IMR-90 (cell line): Measurements from ENCODE around the gene SPHK1. TPM values are rescaled to one million over a fixed set of nuclear protein-coding genes. Genes with fewer than 3 reads are reported as not detected.

Experiments used
- ATAC-seq: fragments of 200-7000 bp; cut with Tn5 transposase; 2 replicates; pipeline ENCODE4 v1.9.1; 2020; ENCODE audit warnings: low read depth, mild to moderate bottlenecking, moderate library complexity
- BruUV-seq: library from RNA; stranded (reverse); fragments of 400-500 nt; replicated peaks from 2 replicates; lab custom pipeline; 2021; lab: Mats Ljungman, UMichigan
- CTCF ChIA-PET: fragments of 300-600 bp; formaldehyde crosslinking; extraction: SDS; loops from one replicate; lab custom pipeline; 2021; ENCODE audit warnings: antibody characterized with exemption; lab: Yijun Ruan, JAX
- POLR2A ChIA-PET: fragments of 300-600 bp; sonication (Branson Sonifier 250); formaldehyde crosslinking; loops from one replicate; lab custom pipeline; 2022; ENCODE audit warnings: antibody characterized with exemption; ENCODE audit not compliant: unreplicated experiment; lab: Charles Lee
- DNase-seq: peaks from one replicate; pipeline ENCODE4 v3.0.0; 2013
- H2AFZ ChIP-seq: replicated peaks from 2 replicates; pipeline ENCODE3; 2013; ENCODE audit warnings: low read length, mild to moderate bottlenecking; ENCODE audit not compliant: poor library complexity
- H2AK5ac ChIP-seq: 2 replicates; pipeline ENCODE4 v1.6.1; 2013; ENCODE audit warnings: low read depth, low read length, inconsistent platforms
- H2AK9ac ChIP-seq: replicated peaks from 2 replicates; pipeline ENCODE3; 2013; ENCODE audit warnings: mild to moderate bottlenecking, low read depth, low read length, moderate library complexity; ENCODE audit not compliant: poor library complexity
- H2BK120ac ChIP-seq: 2 replicates; pipeline ENCODE4 v1.6.1; 2013; ENCODE audit warnings: low read depth, low read length, inconsistent platforms
- H2BK15ac ChIP-seq: 3 replicates; pipeline ENCODE4 v1.6.1; 2013; ENCODE audit warnings: low read depth, low read length, inconsistent platforms
- H2BK20ac ChIP-seq: 2 replicates; pipeline ENCODE4 v1.6.1; 2013; ENCODE audit warnings: low read depth, mild to moderate bottlenecking, inconsistent platforms, low read length, moderate library complexity
- H2BK5ac ChIP-seq: 2 replicates; pipeline ENCODE4 v1.6.1; 2013; ENCODE audit warnings: mild to moderate bottlenecking, low read depth, low read length, inconsistent platforms; ENCODE audit not compliant: poor library complexity, severe bottlenecking
- H3K14ac ChIP-seq: replicated peaks from 2 replicates; pipeline ENCODE4 v1.6.1; 2013; ENCODE audit warnings: low read depth, low read length, inconsistent platforms
- H3K18ac ChIP-seq: 2 replicates; pipeline ENCODE4 v1.6.1; 2013; ENCODE audit warnings: low read depth, low read length, control low read depth
- H3K23ac ChIP-seq: 2 replicates; pipeline ENCODE4 v1.6.1; 2013; ENCODE audit warnings: low read depth, low read length, inconsistent platforms
- H3K27ac ChIP-seq: 2 replicates; pipeline ENCODE4 v1.5.1; 2013; ENCODE audit warnings: mild to moderate bottlenecking, control low read depth, low read length; ENCODE audit not compliant: insufficient read depth
- H3K27me3 ChIP-seq: 2 replicates; pipeline ENCODE4 v1.6.1; 2013; ENCODE audit warnings: low read length; ENCODE audit not compliant: control insufficient read depth, insufficient read depth
- H3K36me3 ChIP-seq: 2 replicates; pipeline ENCODE4 v1.6.1; 2013; ENCODE audit warnings: low read length, mixed read lengths; ENCODE audit not compliant: control insufficient read depth, insufficient read depth
- H3K4ac ChIP-seq: 2 replicates; pipeline ENCODE4 v1.6.1; 2013; ENCODE audit warnings: low read depth, low read length, inconsistent platforms
- H3K4me1 ChIP-seq: 2 replicates; pipeline ENCODE4 v1.6.1; 2013; ENCODE audit warnings: low read length, mixed read lengths; ENCODE audit not compliant: control insufficient read depth, insufficient read depth
- H3K4me2 ChIP-seq: 2 replicates; pipeline ENCODE4 v1.6.1; 2013; ENCODE audit warnings: low read depth, mild to moderate bottlenecking, control low read depth, low read length, moderate library complexity
- H3K4me3 ChIP-seq: 2 replicates; pipeline ENCODE4 v1.5.1; 2013; ENCODE audit warnings: low read depth, mild to moderate bottlenecking, control low read depth, low read length, moderate library complexity; ENCODE audit not compliant: insufficient read depth
- H3K56ac ChIP-seq: 2 replicates; pipeline ENCODE4 v1.6.1; 2013; ENCODE audit warnings: low read length, inconsistent platforms; ENCODE audit not compliant: insufficient read depth; ENCODE audit errors: extremely low read depth
- H3K79me1 ChIP-seq, 2 experiments: 2 replicates each; pipeline ENCODE4 v1.6.1; 2013; ENCODE audit warnings: low read length in 2 of 2, inconsistent platforms in 1 of 2, low read depth in 1 of 2
- H3K9ac ChIP-seq: 2 replicates; pipeline ENCODE4 v1.6.1; 2013; ENCODE audit warnings: low read depth, low read length, control low read depth
- H3K9me1 ChIP-seq: 2 replicates; pipeline ENCODE4 v1.6.1; 2013; ENCODE audit warnings: low read length, inconsistent platforms; ENCODE audit not compliant: insufficient read depth
- H3K9me3 ChIP-seq: 2 replicates; pipeline ENCODE4 v1.6.1; 2013; ENCODE audit warnings: low read length; ENCODE audit not compliant: control insufficient read depth, insufficient read depth
- H4K20me1 ChIP-seq: 2 replicates; pipeline ENCODE4 v1.6.1; 2013; ENCODE audit warnings: low read length, inconsistent platforms; ENCODE audit not compliant: insufficient read depth
- H4K5ac ChIP-seq: 2 replicates; pipeline ENCODE4 v1.6.1; 2013; ENCODE audit warnings: mild to moderate bottlenecking, low read depth, low read length, control low read depth
- H4K8ac ChIP-seq, 2 experiments: 2 replicates each; pipeline ENCODE4 v1.6.1; 2013; ENCODE audit warnings: low read depth in 2 of 2, low read length in 2 of 2, control low read depth in 1 of 2, inconsistent platforms in 1 of 2
- H4K91ac ChIP-seq: 2 replicates; pipeline ENCODE4 v1.6.1; 2013; ENCODE audit warnings: low read depth, low read length, inconsistent platforms; ENCODE audit not compliant: insufficient read depth
- BHLHE40 ChIP-seq: fragments of 150-350 bp; IDR thresholded peaks from 2 replicates; pipeline ENCODE4 v1.6.1; 2016; ENCODE audit warnings: mild to moderate bottlenecking, low read depth, low read length
- MAZ ChIP-seq: IDR thresholded peaks from 2 replicates; pipeline ENCODE4 v1.6.1; 2012; ENCODE audit warnings: low read depth, mild to moderate bottlenecking, low read length, improper control_type of control experiment, moderate library complexity, borderline replicate concordance
- MXI1 ChIP-seq: IDR thresholded peaks from 2 replicates; pipeline ENCODE4 v1.6.1; 2012; ENCODE audit warnings: low read depth, mild to moderate bottlenecking, low read length, moderate library complexity, borderline replicate concordance
- NFE2L2 ChIP-seq: fragments of 150-350 bp; IDR thresholded peaks from 2 replicates; pipeline ENCODE4 v1.6.1; 2016; ENCODE audit warnings: low read depth, mild to moderate bottlenecking, low read length
- POLR2A ChIP-seq: IDR thresholded peaks from 2 replicates; pipeline ENCODE4 v1.6.1; 2012; ENCODE audit warnings: mild to moderate bottlenecking, low read depth, low read length
- RAD21 ChIP-seq: IDR thresholded peaks from 2 replicates; pipeline ENCODE4 v1.6.1; 2012; ENCODE audit warnings: low read length, improper control_type of control experiment
- RFX5 ChIP-seq: IDR thresholded peaks from 2 replicates; pipeline ENCODE4 v1.8.0; 2012; ENCODE audit warnings: low read depth, mild to moderate bottlenecking, low read length, moderate library complexity
- SMC3 ChIP-seq: fragments of 150-350 bp; IDR thresholded peaks from 2 replicates; pipeline ENCODE4 v1.6.1; 2016; ENCODE audit warnings: low read depth, mild to moderate bottlenecking, antibody characterized with exemption, low read length, moderate library complexity
- WGBS, 2 experiments: methylation state at CpG; one replicate each; pipeline versions ENCODE4 v1.1.5 to v1.1.7; 2013; ENCODE audit warnings: missing lambda C conversion rate in 2 of 2; ENCODE audit not compliant: insufficient read length in 1 of 2; ENCODE audit errors: extremely low coverage in 2 of 2; 5-methylcytosine and 5-hydroxymethylcytosine counted together
- dilution Hi-C: fragments of 300-500 bp; cut with HindIII; formaldehyde crosslinking; loops from one replicate; pipeline ENCODE4 v1.14.3; 2018; ENCODE audit warnings: low sequenced_read_pairs; ENCODE audit not compliant: unreplicated experiment
- in situ Hi-C: fragments of 300-500 bp; cut with MboI; formaldehyde crosslinking; loops from 3 replicates; pipeline ENCODE4 v1.14.3; 2019; ENCODE audit warnings: low sequenced_read_pairs, inconsistent platforms, mixed read lengths
- intact Hi-C: fragments of 100-400 bp; cut with micrococcal nuclease; formaldehyde crosslinking; loops from 2 replicates; pipeline ENCODE4 v1.10.0; 2022
- polyA plus RNA-seq, 3 experiments: library from polyadenylated mRNA; depleted of rRNA; stranded (reverse); fragments of >200 nt; gene quantifications; 2 replicates each; pipeline ENCODE4 v1.2.3, GENCODE V29; 2012; ENCODE audit warnings: low replicate concordance in 1 of 3
- total RNA-seq: library from RNA; depleted of rRNA; stranded (reverse); fragments of >200 nt; gene quantifications from 2 replicates; pipeline ENCODE4 v1.2.3, GENCODE V29; 2012
- TF ChIP-seq, protein P1 (sequence below): fragments of 150-350 bp; IDR thresholded peaks from 2 replicates; pipeline ENCODE4 v1.6.1; 2016; ENCODE audit warnings: low read depth, mild to moderate bottlenecking, low read length, moderate library complexity, borderline replicate concordance

The SPHK1 gene
- total and polyA plus RNA-seq, 2 of the 4 experiments (the other 2 are of a cell fraction), result 44.4 to 82.7 TPM

DNA sequence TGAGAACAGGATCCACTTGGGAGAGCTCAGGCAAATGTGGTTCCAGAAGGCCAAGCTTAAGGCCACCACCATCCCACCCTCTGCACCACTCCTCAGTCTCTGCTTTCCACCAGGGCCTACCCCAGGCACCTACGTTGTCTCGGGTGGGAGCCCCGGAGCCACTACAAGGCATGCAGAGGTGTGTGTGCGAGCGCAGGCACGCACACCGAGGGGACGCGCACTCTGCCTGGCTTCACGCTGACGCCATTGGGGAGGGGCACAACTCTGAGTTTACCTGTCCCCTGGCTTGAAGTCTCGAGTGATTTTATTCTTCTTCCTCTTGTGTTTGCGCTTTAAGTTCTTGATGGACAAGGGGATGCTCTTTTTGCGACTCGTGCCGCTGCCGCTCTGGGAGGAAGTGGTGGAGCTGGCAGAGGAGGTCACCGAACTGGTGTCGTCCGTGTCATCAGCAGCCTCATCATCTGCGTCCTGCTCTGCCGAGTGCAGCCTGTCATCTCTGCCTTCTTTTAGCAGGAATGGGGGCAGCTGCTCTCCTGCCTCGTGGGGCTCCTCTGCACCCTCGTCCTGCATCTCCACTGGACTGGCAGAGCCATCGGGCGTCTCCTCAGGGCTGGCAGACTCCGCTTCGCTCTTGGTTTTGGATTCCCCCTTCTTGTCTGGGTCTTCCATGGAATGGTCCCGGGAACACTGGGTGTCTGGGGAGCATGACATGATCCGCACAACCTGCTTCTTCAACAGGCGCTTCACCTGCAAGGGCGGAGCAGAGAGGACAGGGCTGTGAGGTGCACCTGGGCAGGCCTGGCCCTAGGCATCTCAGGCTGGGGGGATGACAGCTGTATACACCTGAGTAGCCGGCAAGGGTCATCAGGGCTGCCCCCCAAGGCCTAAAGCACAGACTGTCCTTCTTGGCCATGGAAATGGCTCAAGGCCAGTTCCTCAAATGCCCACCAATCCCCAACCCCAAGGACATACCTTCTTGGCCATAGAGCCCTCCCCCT, 15.1 kb downstream of the SPHK1 start:
- no peak overlapping the region for H3K56ac ChIP-seq
- H3K9me3 ChIP-seq, result no peaks in the 10 kb centered on the region
- WGBS, 2 experiments, result 94% methylated on average over 19 of the region's 33 CpGs; no CpG with 5 or more reads in 1 of the 2 experiments
- H3K4me1 ChIP-seq, result no peaks in the 10 kb centered on the region; the same call in 1 of the 2 replicates
- H4K20me1 ChIP-seq, result peaks cover 4% of the 10 kb centered on the region; the same call in 1 of the 2 replicates
- in situ Hi-C loops, result loop anchor here (5.0 to 10.0 kb wide), 3 partner anchors 58 to 105 kb away; partner anchors contain the start of gene RHBDF2
- no peak overlapping the region for H3K4ac ChIP-seq
- H2BK15ac ChIP-seq, result no peak overlapping the region
- no peak overlapping the region for H2AK9ac ChIP-seq
- CTCF ChIA-PET, result interaction anchor here (1.6 kb wide), 1 partner anchor 9 kb away, joined by 6 read pairs; no protein-coding TSS in a partner anchor
- ATAC-seq (no peak), DNase-seq (no peak)
- no peak overlapping the region for H2BK20ac ChIP-seq
- POLR2A ChIA-PET, result no interaction called here
- TF ChIP-seq BHLHE40 (no peak), POLR2A (no peak), RAD21 (no peak), SMC3 (no peak), MXI1 (no peak), NFE2L2 (no peak), MAZ (no peak), RFX5 (no peak)
- TF ChIP-seq, protein P1, sequence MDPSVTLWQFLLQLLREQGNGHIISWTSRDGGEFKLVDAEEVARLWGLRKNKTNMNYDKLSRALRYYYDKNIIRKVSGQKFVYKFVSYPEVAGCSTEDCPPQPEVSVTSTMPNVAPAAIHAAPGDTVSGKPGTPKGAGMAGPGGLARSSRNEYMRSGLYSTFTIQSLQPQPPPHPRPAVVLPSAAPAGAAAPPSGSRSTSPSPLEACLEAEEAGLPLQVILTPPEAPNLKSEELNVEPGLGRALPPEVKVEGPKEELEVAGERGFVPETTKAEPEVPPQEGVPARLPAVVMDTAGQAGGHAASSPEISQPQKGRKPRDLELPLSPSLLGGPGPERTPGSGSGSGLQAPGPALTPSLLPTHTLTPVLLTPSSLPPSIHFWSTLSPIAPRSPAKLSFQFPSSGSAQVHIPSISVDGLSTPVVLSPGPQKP, result no peak
- H3K4me2 ChIP-seq, result no peak overlapping the region
- dilution Hi-C loops, result no loop called here
- H3K23ac ChIP-seq, result no peak overlapping the region
- H4K8ac ChIP-seq, result no peak overlapping the region
- no peak overlapping the region for H3K14ac ChIP-seq
- H3K27me3 ChIP-seq, result no peaks in the 10 kb centered on the region
- no peak overlapping the region for H3K9ac ChIP-seq
- no peak overlapping the region for H2BK5ac ChIP-seq
- peaks cover 77% of the 10 kb centered on the region for H3K36me3 ChIP-seq
- H3K4me3 ChIP-seq, result no peak overlapping the region
- no peak overlapping the region for H2AFZ ChIP-seq
- no peak overlapping the region for H2AK5ac ChIP-seq
- H3K9me1 ChIP-seq, result peaks cover 8% of the 10 kb centered on the region; the same call in 1 of the 2 replicates
- BruUV-seq, result no TSS peak
- intact Hi-C loops, result no loop called here
- H3K79me1 ChIP-seq, result peaks cover 0 to 15% of the 10 kb centered on the region in 2 experiments; a peak in 1 of 4 replicates
- no peak overlapping the region for H4K5ac ChIP-seq
- H2BK120ac ChIP-seq, result no peak overlapping the region
- H4K91ac ChIP-seq, result no peak overlapping the region
- H3K27ac ChIP-seq, result no peak overlapping the region
- H3K18ac ChIP-seq, result no peak overlapping the region
